Retinal pigment epithelial cell (primary cell): Measurements from ENCODE around the gene SLC22A1.
"Not testable (repeated sequence)": the region's sequence is repeated elsewhere in the genome, so short reads cannot be mapped to it uniquely, and the experiment has no call there.

Experiments
- DNase-seq: peaks from one replicate; pipeline ENCODE4 v3.0.0-alpha.2; 2010; ENCODE audit warnings: low read depth
- H3K4me3 ChIP-seq: 2 replicates; pipeline ENCODE4 v1.5.1; 2011; ENCODE audit warnings: mild to moderate bottlenecking, low read length, control low read depth, moderate library complexity
- TF ChIP-seq, protein P1 (sequence below): conservative IDR thresholded peaks from 2 replicates; pipeline ENCODE4 v1.5.1; 2011; ENCODE audit warnings: low read depth, low read length, control low read depth, inconsistent platforms

SLC22A1 gene

DNA sequence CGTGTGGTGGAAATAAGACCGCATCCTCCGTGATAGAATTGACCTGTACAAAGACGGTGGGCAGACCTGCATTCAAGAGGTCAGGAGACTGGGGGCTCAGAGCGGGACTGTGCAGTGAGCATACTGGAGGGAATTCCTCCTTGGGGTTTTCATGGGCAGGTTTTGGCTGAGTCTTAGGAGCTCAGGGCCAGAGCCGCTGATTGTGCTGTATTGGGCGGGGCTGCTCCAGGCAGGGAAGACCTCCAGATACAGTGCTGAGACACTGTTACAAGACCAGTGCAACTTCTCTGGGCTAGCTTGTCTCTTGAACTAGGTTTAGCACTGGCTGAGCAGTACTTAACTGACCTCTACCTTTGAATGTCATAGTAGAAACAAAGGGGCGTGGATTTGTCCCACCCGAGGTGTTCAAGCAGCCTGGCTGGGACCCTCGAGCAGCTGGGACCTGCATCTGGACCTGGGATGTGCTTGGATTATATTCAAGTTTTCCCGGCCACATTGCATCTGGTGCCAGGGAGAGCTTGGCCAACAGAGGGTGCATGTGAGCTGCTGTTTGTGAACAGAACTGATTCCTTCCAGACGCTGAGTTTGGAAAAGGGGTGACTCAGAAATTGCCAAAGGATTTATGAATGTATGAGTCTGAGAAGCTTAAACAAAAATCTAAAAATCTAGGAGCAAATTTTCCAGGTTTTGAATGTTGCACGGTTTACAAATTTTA is 33.4 kb upstream of the SLC22A1 start:
- DNase-seq = peak; percentile 24
- TF ChIP-seq, protein P1, sequence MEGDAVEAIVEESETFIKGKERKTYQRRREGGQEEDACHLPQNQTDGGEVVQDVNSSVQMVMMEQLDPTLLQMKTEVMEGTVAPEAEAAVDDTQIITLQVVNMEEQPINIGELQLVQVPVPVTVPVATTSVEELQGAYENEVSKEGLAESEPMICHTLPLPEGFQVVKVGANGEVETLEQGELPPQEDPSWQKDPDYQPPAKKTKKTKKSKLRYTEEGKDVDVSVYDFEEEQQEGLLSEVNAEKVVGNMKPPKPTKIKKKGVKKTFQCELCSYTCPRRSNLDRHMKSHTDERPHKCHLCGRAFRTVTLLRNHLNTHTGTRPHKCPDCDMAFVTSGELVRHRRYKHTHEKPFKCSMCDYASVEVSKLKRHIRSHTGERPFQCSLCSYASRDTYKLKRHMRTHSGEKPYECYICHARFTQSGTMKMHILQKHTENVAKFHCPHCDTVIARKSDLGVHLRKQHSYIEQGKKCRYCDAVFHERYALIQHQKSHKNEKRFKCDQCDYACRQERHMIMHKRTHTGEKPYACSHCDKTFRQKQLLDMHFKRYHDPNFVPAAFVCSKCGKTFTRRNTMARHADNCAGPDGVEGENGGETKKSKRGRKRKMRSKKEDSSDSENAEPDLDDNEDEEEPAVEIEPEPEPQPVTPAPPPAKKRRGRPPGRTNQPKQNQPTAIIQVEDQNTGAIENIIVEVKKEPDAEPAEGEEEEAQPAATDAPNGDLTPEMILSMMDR = peak; percentile 95
- no peak overlapping the region for H3K4me3 ChIP-seq

DNA sequence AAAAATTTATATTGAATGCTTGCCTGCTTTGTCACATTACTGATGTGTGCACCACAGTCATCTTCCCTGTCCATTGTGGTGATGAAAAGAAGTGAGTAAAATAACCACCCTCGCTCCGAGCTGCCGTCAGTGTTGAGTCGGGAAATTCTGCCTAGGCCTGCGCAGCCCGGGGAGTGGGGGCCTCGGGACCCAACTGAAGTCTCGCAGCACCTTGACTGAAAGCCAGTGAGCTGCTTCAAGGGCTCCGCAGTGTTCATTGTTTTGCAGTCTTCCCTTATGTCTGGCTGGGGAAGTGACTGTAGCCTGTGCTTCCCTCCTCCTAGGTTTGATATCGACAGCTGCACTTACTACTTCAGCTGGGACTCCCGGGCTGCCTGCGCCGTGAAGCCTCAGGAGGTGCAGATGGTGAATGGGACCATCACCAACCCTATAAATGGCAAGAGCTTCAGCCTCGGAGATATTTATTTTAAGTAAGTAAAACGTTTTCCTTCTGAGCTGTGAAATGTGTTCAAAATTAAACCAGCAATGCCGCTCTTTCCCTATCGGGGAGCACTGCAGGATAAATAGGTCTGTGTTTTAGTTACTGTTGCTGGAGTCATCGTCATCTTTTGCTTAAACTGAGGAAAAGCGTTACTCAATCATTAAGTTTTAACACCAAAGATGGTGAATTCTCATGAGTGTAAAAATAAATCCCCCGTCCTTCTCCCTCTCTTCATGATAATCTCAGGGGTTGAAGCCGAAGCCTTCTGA is 32.7 kb upstream of the SLC22A1 start:
- no peak overlapping the region for H3K4me3 ChIP-seq
- TF ChIP-seq, protein P1 = no peak
- DNase-seq = no peak

DNA sequence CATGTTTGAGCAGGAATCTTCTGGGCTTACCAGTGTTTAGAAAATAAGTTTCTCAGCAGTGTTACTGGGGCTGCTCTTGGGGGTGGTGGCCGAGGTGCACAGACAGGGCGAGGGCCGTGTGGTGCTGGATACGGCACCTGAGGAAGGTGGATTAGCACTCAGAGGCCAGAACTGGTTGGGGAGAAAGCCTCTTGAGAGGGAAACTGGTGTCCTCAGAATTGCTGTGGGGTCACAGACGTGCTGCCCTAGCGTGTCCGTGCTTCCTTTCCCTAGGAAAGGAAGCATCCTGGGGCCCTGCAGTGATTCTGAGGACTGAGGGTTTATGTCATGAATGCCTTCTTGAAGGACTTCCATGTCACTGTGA is 32.1 kb upstream of the SLC22A1 start:
- H3K4me3 ChIP-seq = no peak overlapping the region
- TF ChIP-seq, protein P1 = no peak
- DNase-seq = no peak

DNA sequence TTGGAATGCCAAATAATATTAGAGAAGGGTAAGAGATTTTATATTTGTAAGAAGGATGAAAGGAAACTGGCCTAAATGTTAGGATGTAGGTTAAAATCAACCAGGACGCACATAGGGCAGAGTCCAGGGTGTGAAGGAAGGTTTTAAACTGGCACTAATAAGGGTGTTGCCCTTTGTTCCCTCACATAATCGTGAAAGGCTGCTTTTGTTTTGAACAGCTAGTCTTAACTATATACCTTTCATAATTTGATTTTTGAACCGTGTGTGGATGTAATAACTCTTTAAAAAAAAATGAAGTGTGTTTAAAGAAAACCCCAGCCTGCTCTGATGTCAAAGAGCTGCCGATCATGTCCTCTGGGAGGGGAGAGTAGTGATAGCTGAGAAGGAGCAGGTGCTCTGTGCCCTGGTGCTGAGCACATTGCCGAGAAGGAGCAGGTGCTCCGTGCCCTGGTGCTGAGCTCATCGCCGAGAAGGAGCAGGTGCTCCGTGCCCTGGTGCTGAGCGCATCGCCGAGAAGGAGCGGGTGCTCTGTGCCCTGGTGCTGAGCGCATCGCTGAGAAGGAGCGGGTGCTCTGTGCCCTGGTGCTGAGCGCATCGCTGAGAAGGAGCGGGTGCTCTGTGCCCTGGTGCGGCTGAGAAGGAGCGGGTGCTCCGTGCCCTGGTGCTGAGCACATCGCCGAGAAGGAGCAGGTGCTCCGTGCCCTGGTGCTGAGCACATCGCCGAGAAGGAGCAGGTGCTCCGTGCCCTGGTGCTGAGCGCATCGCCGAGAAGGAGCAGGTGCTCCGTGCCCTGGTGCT is 31.0 kb upstream of the SLC22A1 start:
- DNase-seq = not testable (repeated sequence)

DNA sequence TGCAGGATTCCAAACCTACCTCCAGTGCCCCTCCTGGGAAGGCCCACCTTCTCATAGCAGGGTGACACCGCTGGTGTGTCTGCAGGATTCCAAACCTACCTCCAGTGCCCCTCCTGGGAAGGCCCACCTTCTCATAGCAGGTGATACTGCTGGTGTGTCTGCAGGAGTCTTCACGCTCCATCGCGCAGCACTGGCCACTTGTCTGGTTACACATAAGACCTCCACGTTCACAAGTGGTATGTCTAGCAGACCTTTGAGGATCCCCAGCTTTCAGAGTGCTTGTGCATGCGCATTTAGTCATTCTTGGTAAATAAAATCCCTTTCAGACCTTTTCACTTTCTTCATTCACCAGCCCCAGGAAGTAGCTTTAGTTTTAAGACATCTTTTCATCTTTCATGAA is 29.4 kb upstream of the SLC22A1 start:
- DNase-seq, H3K4me3 ChIP-seq: not testable (repeated sequence)

More for the DNA sequence above, 31.0 kb upstream of the SLC22A1 start:
- H3K4me3 ChIP-seq = not testable (repeated sequence)

DNA sequence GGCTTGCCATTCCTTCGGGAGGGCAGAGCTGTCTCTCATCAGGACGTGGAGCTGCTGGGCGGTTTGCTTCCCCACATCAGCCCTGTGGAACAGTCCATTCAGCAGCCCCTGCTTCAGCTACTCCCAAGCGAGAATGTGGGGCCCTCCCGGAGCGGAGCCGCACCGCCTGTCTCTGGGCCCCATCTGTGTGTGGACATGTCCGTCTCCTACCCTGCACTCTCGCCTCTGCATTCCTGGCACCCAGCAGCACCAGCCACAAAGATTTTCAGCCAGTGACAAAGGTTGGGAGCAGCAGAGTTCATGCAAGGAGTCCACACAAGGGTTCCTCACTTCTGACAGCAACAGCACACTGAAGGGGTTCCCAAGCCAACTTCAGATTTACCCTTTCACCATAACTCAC is 29.0 kb upstream of the SLC22A1 start:
- no peak for DNase-seq
- H3K4me3 ChIP-seq = no peak overlapping the region
- TF ChIP-seq, protein P1 = no peak

DNA sequence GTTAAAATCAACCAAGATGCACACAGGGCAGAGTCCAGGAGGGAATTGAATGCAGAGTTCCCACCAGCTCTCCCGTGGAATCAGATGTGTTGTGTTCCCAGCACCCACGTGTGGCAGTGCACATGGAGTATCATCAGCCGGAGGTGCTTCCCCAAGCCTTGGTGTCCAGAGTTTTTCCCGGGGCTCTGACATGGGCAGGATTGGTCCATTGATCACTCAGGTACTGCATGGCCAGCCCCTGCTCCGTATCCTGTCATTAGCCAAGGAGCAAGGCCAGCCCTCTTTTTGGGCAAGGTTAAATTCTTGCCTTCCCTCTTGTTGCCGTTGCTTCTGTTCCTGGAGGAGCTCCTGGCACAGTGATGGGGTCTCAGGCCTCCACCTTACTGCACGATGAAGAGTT is 28.6 kb upstream of the SLC22A1 start:
- TF ChIP-seq, protein P1 = no peak
- DNase-seq = no peak
- no peak overlapping the region for H3K4me3 ChIP-seq
